ENCODE data around the gene PMM1.

PMM1 gene

DNA sequence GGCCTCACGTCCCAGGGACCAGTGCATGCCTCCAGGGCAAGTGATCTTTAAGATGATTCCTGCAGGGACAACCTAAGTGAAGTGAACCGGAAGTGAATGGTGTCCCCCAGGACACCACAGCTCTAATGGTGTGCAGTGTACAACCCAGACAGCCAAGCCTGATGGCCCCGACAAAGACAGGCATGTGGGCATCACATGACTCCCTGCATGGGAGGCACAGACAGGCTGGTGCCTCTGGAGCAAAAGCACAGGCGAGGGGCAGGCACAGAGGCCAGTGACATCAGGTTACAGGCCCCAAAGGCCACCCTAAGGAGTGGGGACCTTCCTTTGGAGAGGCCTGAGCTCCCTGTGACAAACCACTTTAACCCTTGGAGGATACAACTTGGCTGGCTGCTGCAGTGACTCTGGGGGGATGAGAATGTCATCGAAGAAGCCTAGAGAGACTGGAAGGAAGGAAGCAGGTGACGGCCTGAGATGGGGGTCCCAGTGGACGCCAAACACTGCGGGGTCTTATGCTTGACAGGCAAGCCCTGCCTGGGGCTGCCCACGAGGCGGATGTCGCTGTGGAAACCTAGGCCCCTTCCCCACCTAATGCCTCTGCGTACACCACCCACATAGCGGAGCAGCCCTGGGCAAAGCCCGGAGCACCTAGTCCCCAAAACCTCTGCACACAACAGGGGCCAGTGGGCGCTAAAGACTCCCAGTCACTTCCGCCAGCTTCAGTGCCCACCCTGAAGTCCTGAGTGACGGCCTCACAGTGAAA, 57.7 kb downstream of the PMM1 start:
- Histone ChIP-seq H3K4me3 (ENCODE audit: low read length) (no peak overlapping the region), H3F3A (ENCODE audit: insufficient read depth, low read length) (no peaks in the 10 kb centered on the region), H3K27me3 (replicated peaks; ENCODE audit: insufficient read depth, low read length) (no peaks in the 10 kb centered on the region), H3K9ac (ENCODE audit: low read length) (no peak overlapping the region), H3K9me2 (replicated peaks; ENCODE audit: insufficient read depth, low read length) (no peaks in the 10 kb centered on the region), H2AFZ (ENCODE audit: low read length) (no peak overlapping the region), H3K27ac (ENCODE audit: low read length) (no peak overlapping the region), H4K20me1 (ENCODE audit: insufficient read depth, low read length) (no peaks in the 10 kb centered on the region), H3K9me3 (replicated peaks; ENCODE audit: insufficient read depth, low read length) (no peaks in the 10 kb centered on the region), H3K79me2 (ENCODE audit: low read length) (peaks cover 15% of the 10 kb centered on the region), H3K4me2 (ENCODE audit: low read depth, low read length) (no peak overlapping the region), H3K36me3 (replicated peaks; ENCODE audit: insufficient read depth, low read length) (peaks cover 9% of the 10 kb centered on the region), H3K4me1 (ENCODE audit: low read length) (no peaks in the 10 kb centered on the region)
- DNase-seq, result no peak
- TF ChIP-seq, protein P1, sequence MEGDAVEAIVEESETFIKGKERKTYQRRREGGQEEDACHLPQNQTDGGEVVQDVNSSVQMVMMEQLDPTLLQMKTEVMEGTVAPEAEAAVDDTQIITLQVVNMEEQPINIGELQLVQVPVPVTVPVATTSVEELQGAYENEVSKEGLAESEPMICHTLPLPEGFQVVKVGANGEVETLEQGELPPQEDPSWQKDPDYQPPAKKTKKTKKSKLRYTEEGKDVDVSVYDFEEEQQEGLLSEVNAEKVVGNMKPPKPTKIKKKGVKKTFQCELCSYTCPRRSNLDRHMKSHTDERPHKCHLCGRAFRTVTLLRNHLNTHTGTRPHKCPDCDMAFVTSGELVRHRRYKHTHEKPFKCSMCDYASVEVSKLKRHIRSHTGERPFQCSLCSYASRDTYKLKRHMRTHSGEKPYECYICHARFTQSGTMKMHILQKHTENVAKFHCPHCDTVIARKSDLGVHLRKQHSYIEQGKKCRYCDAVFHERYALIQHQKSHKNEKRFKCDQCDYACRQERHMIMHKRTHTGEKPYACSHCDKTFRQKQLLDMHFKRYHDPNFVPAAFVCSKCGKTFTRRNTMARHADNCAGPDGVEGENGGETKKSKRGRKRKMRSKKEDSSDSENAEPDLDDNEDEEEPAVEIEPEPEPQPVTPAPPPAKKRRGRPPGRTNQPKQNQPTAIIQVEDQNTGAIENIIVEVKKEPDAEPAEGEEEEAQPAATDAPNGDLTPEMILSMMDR (IDR thresholded peaks at IDR 0.05; ENCODE audit: low read length), result no peak
- TF ChIP-seq EZH2 (optimal IDR thresholded peaks at IDR 0.05; ENCODE audit: low read depth, low read length) (no peak), EZH2phosphoT487 (IDR thresholded peaks at IDR 0.05; ENCODE audit: low read length) (no peak)

DNA sequence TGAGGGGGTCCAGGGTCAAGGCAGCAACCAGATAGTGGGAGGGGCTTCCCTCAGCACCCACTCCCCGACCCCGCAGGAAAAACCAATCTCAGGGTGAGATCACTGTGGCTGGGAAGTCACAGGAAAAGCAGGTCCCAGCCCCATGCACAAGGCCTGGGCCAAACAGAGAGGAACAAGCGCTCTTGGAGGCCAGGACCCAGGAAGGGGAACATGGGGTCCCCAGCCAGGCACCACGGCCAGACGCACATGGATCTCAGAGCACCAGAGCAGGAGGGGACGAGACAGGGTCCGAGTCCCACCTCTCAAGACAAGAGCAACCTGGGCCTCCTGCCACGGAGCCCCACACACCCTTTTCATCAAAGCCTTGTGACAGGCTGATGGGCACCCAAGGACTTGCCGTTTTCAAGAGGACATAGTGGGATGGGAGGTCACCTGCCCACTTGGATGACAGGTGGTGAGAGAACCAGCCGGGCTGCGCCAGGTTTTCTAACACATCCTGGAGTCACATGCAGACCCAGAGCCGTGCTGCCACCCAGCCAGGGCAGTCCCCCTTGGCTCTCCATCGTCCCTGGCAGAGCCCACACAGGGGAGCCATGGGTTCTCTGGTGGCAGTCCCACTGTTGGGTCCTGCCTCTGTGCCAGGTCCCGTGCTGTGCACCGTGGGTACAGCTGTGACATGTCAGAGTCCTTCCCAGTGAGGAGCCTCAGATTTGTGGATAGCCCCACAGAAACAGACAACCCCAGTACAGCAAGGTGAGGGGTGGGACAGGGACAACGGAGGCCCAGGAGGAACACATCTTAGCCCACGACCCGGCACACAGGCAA, 58.5 kb downstream of the PMM1 start:
- H3K27me3 ChIP-seq (replicated peaks; ENCODE audit: insufficient read depth, low read length), result no peaks in the 10 kb centered on the region
- no peaks in the 10 kb centered on the region for H3K9me3 ChIP-seq (replicated peaks; ENCODE audit: insufficient read depth, low read length)
- no peaks in the 10 kb centered on the region for H3F3A ChIP-seq (ENCODE audit: insufficient read depth, low read length)
- peaks cover 15% of the 10 kb centered on the region for H3K79me2 ChIP-seq (ENCODE audit: low read length)
- no peak overlapping the region for H2AFZ ChIP-seq (ENCODE audit: low read length)
- H3K4me1 ChIP-seq (ENCODE audit: low read length), result no peaks in the 10 kb centered on the region
- TF ChIP-seq, protein P1 (IDR thresholded peaks at IDR 0.05; ENCODE audit: low read length), result no peak
- no peak for TF ChIP-seq EZH2 (optimal IDR thresholded peaks at IDR 0.05; ENCODE audit: low read depth, low read length)
- no peak for TF ChIP-seq EZH2phosphoT487 (IDR thresholded peaks at IDR 0.05; ENCODE audit: low read length)
- no peak overlapping the region for H3K9ac ChIP-seq (ENCODE audit: low read length)
- no peaks in the 10 kb centered on the region for H4K20me1 ChIP-seq (ENCODE audit: insufficient read depth, low read length)
- H3K9me2 ChIP-seq (replicated peaks; ENCODE audit: insufficient read depth, low read length), result no peaks in the 10 kb centered on the region
- peaks cover 9% of the 10 kb centered on the region for H3K36me3 ChIP-seq (replicated peaks; ENCODE audit: insufficient read depth, low read length)
- no peak overlapping the region for H3K4me3 ChIP-seq (ENCODE audit: low read length)
- no peak overlapping the region for H3K4me2 ChIP-seq (ENCODE audit: low read depth, low read length)
- H3K27ac ChIP-seq (ENCODE audit: low read length), result no peak overlapping the region
- DNase-seq, result no peak

DNA sequence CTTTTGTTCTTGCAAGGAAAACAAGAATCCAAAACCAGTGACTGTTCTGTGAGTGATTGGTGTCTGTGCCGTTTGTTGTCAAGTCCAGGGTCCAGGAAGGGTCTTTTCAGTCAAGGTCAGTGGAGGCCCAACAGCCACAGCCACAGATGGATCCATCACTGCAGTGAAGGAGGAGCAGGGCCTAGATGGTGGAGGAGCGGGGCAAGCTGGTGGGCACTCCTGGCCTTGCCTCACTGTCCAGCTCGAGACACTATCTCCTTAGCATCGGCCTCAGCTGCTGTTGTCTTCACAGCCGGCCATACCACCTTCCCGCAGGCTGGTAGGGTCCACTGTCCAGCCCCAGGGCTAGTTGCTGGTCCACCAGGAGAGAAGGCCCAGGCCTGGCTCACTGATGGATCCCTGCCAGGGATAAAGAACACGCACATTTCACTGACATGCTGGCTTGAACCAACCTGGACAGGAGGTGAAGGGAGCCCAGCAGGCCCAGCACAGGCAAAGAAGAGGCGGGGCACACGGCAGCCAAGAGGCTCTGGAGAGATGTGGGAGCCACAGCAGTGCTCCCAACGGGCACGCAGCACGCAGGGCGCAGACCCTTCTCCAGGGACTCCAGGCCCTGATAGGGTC, 60.6 kb downstream of the PMM1 start:
- no peak for DNase-seq
- Histone ChIP-seq H3K4me3 (ENCODE audit: low read length) (no peak overlapping the region), H2AFZ (ENCODE audit: low read length) (no peak overlapping the region), H3K9ac (ENCODE audit: low read length) (no peak overlapping the region), H4K20me1 (ENCODE audit: insufficient read depth, low read length) (no peaks in the 10 kb centered on the region), H3K4me2 (ENCODE audit: low read depth, low read length) (no peak overlapping the region), H3K9me3 (replicated peaks; ENCODE audit: insufficient read depth, low read length) (no peaks in the 10 kb centered on the region), H3K36me3 (replicated peaks; ENCODE audit: insufficient read depth, low read length) (peaks cover 13% of the 10 kb centered on the region), H3K4me1 (ENCODE audit: low read length) (no peaks in the 10 kb centered on the region), H3K9me2 (replicated peaks; ENCODE audit: insufficient read depth, low read length) (no peaks in the 10 kb centered on the region), H3F3A (ENCODE audit: insufficient read depth, low read length) (no peaks in the 10 kb centered on the region), H3K27me3 (replicated peaks; ENCODE audit: insufficient read depth, low read length) (no peaks in the 10 kb centered on the region), H3K79me2 (ENCODE audit: low read length) (peaks cover 15% of the 10 kb centered on the region), H3K27ac (ENCODE audit: low read length) (no peak overlapping the region)
- no peak for TF ChIP-seq EZH2 (optimal IDR thresholded peaks at IDR 0.05; ENCODE audit: low read depth, low read length)
- TF ChIP-seq, protein P1 (IDR thresholded peaks at IDR 0.05; ENCODE audit: low read length), result no peak
- no peak for TF ChIP-seq EZH2phosphoT487 (IDR thresholded peaks at IDR 0.05; ENCODE audit: low read length)

Measured in MM.1S (cell line).